IMR-90 (cell line): ENCODE results near the gene TRIM22.

ENCODE experiments used
- BHLHE40 ChIP-seq: fragments of 150-350 bp; IDR thresholded peaks from 2 replicates; pipeline ENCODE4 v1.6.1; 2016; ENCODE audit warnings: mild to moderate bottlenecking, low read depth, low read length
- CEBPB ChIP-seq: IDR thresholded peaks from 2 replicates; pipeline ENCODE4 v1.6.1; 2012; ENCODE audit warnings: low read depth, low read length, improper control_type of control experiment
- CHD1 ChIP-seq: IDR thresholded peaks from 2 replicates; pipeline ENCODE4 v1.6.1; 2012; ENCODE audit warnings: low read depth, low read length, improper control_type of control experiment
- FOS ChIP-seq: fragments of 150-350 bp; IDR thresholded peaks from 2 replicates; pipeline ENCODE4 v1.6.1; 2016; ENCODE audit warnings: low read depth, low read length
- MAFK ChIP-seq: IDR thresholded peaks from 2 replicates; pipeline ENCODE4 v1.6.1; 2012; ENCODE audit warnings: low read depth, low read length, improper control_type of control experiment
- MAZ ChIP-seq: IDR thresholded peaks from 2 replicates; pipeline ENCODE4 v1.6.1; 2012; ENCODE audit warnings: low read depth, mild to moderate bottlenecking, low read length, improper control_type of control experiment, moderate library complexity, borderline replicate concordance
- MXI1 ChIP-seq: IDR thresholded peaks from 2 replicates; pipeline ENCODE4 v1.6.1; 2012; ENCODE audit warnings: low read depth, mild to moderate bottlenecking, low read length, moderate library complexity, borderline replicate concordance
- POLR2A ChIP-seq: IDR thresholded peaks from 2 replicates; pipeline ENCODE4 v1.6.1; 2012; ENCODE audit warnings: mild to moderate bottlenecking, low read depth, low read length
- RAD21 ChIP-seq: IDR thresholded peaks from 2 replicates; pipeline ENCODE4 v1.6.1; 2012; ENCODE audit warnings: low read length, improper control_type of control experiment
- RFX5 ChIP-seq: IDR thresholded peaks from 2 replicates; pipeline ENCODE4 v1.8.0; 2012; ENCODE audit warnings: low read depth, mild to moderate bottlenecking, low read length, moderate library complexity
- SMC3 ChIP-seq: fragments of 150-350 bp; IDR thresholded peaks from 2 replicates; pipeline ENCODE4 v1.6.1; 2016; ENCODE audit warnings: low read depth, mild to moderate bottlenecking, antibody characterized with exemption, low read length, moderate library complexity
- USF2 ChIP-seq: fragments of 150-350 bp; IDR thresholded peaks from 2 replicates; pipeline ENCODE4 v1.6.1; 2017; ENCODE audit warnings: mild to moderate bottlenecking, antibody characterized with exemption, low read length, low read depth
- TF ChIP-seq, protein P1 (sequence below): conservative IDR thresholded peaks from 2 replicates; pipeline ENCODE4 v1.5.1; 2012; ENCODE audit warnings: mild to moderate bottlenecking, low read depth, low read length, improper control_type of control experiment
- TF ChIP-seq, protein P2 (sequence below): fragments of 150-350 bp; IDR thresholded peaks from 2 replicates; pipeline ENCODE4 v1.6.1; 2016; ENCODE audit warnings: low read depth, mild to moderate bottlenecking, low read length, moderate library complexity, borderline replicate concordance

DNA sequence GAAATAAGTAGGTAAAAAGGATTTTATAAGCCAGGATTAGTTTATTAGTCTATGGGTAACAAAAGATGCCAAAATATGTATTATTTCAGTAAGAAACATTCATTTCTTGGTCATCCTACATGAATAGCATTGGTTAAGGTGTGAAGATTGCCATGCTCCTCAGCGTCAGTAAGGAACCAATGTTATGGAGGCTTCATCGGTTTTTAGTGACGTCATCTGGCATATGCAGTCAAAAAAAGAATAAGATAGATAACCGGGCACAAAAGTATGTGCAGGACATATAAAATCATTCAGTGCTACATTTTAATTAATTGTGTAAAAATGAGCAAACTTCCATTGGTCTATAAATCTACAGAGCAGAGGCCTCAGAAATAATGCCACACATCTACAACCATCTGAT lies 34.1 kb upstream of the TRIM22 start:
- TF ChIP-seq BHLHE40 (no peak), CHD1 (no peak), USF2 (no peak), MXI1 (no peak), MAZ (no peak), POLR2A (no peak), RFX5 (no peak), SMC3 (no peak), FOS (no peak), RAD21 (no peak), MAFK (no peak), CEBPB (no peak)
- TF ChIP-seq, protein P1, sequence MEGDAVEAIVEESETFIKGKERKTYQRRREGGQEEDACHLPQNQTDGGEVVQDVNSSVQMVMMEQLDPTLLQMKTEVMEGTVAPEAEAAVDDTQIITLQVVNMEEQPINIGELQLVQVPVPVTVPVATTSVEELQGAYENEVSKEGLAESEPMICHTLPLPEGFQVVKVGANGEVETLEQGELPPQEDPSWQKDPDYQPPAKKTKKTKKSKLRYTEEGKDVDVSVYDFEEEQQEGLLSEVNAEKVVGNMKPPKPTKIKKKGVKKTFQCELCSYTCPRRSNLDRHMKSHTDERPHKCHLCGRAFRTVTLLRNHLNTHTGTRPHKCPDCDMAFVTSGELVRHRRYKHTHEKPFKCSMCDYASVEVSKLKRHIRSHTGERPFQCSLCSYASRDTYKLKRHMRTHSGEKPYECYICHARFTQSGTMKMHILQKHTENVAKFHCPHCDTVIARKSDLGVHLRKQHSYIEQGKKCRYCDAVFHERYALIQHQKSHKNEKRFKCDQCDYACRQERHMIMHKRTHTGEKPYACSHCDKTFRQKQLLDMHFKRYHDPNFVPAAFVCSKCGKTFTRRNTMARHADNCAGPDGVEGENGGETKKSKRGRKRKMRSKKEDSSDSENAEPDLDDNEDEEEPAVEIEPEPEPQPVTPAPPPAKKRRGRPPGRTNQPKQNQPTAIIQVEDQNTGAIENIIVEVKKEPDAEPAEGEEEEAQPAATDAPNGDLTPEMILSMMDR: no peak
- TF ChIP-seq, protein P2, sequence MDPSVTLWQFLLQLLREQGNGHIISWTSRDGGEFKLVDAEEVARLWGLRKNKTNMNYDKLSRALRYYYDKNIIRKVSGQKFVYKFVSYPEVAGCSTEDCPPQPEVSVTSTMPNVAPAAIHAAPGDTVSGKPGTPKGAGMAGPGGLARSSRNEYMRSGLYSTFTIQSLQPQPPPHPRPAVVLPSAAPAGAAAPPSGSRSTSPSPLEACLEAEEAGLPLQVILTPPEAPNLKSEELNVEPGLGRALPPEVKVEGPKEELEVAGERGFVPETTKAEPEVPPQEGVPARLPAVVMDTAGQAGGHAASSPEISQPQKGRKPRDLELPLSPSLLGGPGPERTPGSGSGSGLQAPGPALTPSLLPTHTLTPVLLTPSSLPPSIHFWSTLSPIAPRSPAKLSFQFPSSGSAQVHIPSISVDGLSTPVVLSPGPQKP: no peak
